HG03103 (cell line): Measurements from ENCODE around the gene MYL2.
"Not testable (repeated sequence)": the region's sequence is repeated elsewhere in the genome, so short reads cannot be mapped to it uniquely, and the experiment has no call there.

Experiments
- ATAC-seq: cut with Tn5 transposase; IDR thresholded peaks from one replicate; pipeline ENCODE4 v1.9.1; 2021; ENCODE audit warnings: low read depth; ENCODE audit not compliant: unreplicated experiment

MYL2 gene, protein sequence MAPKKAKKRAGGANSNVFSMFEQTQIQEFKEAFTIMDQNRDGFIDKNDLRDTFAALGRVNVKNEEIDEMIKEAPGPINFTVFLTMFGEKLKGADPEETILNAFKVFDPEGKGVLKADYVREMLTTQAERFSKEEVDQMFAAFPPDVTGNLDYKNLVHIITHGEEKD

DNA sequence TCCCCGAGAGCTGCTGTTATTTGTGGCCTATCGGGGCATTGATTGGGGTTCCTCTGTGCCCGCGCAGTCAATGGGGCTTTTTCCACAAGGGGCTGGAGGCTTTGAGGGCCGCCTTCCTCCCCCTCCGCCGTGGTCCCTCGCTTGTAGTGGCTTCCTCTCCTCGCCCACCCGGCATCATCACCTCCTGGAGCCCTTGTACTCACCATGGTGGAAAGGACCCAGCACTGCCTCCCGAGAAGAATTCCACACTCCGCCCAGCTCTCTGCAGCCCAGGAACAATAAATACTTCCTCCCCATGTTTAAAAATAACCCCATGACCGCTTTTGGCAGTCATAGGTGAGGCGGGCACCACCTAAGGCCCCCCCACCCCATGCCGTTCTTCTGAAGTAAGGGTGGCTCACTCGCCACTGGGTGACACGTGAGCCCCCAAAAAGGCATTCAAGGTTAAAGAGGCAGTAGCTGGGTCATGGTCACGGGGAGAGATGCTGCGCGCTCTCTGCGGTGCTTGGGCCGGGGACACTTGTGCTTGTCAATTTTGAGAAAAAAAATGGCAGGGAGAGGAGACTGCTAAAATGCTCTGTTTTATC is at the start of gene MYL2:
TSS of gene MYL2 (minus strand) at position 256 of the 587 bp plus-strand sequence. CDS start at position 206, 50 bp downstream.
- no peak for ATAC-seq

DNA sequence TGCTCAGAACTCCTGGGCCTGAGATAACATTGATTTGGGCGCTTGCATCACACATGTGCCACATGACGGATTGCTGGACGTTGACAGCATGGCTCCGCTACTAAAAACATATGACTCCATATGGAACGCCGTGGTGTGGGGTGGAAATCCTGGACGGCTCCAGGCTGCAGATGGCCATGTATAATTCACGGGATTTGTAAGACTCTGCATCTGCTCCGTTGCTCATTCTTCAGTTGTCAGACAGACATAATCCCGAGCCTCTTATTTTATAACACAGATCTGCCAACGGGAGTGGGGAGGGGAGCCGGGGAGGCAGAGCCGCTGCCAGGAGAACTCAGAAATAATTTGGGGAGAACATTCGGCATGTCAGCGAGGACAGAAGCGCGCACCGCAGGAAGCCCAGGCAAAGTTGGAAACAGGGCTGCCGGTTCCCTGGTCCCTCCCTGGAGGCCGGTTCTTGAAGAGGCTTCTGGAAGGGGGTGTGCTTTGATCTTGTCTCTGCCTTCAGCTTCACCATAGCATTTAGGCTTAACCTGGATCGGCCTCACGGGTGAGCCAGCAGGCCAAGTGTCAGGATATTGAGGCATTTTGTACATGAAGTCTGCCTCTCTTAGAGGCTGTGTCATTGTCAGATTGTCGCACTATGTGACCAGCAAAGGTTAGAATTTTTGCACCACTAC is 45.8 kb upstream of the MYL2 start:
- no peak for ATAC-seq

DNA sequence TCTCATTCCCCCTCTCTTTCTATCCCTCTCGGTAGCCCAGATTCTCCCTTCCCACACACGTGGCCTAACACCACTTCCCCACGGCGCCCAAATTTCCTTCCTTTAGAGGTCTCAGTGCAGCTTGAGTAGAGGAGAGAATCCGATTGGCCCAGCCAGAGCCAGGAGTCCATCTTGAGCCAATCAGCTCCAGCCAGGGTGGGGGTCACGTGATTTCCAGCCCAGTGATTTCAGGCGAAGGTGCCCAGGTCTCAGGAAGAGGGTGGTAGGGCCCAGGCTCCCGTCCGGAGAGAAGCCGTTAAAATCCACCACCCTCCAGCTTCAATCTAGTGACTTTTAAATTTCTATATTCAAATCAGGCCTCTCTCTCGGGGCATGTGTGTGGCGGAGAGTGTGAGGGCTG is 45.2 kb upstream of the MYL2 start:
- no peak for ATAC-seq

DNA sequence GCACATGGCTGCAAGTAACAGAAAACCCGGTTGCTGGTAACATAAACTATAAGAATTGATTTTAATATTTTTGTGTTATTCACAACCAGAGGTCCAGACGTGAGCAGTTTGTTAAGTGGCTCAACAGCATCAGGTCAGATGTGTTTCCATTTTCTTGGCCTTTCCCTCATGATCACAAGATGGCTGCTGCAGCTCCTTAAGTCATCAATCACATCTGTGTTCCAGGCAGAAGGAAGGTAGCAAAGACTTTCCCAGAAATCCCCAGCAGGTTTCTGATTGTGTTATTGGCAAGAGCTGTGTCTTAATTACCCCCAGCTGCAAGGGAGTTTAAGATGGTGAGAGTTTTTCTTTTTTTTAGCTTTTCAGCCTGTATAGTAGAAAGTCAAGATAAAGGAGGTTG is 40.4 kb upstream of the MYL2 start:
- no peak for ATAC-seq

DNA sequence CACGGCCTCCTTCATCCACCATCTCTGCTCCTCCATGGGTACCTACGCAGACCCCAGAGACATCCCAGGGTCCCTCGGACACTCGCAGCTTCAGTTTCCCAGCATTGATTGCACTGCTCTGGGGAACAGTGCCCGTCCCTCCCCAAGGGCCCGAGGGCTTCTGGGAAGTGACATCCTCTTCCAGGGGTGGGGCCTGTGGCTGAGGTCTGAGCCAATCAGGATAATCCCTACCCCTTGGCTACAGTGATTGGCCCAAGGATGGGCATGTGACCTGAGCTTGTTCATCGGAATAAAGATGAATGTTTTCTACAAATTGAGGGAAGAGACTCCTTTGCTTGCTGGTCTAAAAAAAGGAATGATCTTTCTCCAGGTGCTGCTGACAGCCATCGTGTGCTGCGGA is 37.3 kb upstream of the MYL2 start:
- no peak for ATAC-seq

DNA sequence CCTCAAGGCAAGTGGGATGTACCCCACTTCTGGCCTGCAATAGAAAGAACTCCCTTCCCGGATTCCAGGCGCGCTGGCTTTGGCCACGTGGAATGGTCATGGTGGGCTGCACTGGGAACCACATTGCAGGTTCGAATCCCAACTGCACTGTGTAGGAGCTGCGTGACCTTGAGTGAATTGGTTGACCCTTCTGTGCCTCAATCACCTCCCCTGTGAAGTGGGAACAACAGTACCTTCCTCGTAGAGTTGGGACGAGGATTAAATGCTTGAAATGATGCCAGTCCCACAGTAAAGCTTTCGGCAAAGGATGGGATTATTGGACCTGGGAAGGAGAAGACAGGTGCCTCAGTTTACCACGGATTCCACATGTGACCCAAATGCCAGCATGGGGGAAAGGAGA is 36.8 kb upstream of the MYL2 start:
- ATAC-seq = no peak

DNA sequence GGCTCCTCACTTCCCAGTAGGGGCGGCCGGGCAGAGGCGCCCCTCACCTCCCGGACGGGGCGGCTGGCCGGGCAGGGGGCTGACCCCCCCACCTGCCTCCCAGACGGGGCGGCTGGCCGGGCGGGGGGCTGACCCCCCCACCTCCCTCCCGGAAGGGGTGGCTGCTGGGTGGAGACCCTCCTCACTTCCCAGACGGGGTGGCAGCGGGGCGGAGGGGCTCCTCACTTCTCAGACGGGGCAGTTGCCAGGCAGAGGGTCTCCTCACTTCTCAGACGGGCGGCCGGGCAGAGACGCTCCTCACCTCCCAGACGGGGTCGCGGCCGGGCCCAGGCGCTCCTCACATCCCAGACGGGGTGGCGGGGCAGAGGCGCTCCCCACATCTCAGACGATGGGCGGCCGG is 30.5 kb upstream of the MYL2 start:
- not testable (repeated sequence) for ATAC-seq

DNA sequence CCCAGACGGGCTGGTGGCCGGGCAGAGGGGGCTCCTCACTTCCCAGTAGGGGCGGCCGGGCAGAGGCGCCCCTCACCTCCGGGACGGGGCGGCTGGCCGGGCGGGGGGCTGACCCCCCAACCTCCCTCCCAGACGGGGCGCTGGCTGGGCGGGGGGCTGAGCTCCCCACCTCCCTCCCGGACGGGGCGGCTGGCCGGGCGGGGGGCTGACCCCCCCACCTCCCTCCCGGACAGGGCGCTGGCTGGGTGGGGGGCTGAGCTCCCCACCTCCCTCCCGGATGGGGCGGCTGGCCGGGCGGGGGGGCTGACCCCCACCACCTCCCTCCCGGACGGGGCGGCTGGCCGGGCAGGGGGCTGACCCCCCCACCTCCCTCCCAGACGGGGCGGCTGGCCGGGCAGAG is 30.1 kb upstream of the MYL2 start:
- not testable (repeated sequence) for ATAC-seq

DNA sequence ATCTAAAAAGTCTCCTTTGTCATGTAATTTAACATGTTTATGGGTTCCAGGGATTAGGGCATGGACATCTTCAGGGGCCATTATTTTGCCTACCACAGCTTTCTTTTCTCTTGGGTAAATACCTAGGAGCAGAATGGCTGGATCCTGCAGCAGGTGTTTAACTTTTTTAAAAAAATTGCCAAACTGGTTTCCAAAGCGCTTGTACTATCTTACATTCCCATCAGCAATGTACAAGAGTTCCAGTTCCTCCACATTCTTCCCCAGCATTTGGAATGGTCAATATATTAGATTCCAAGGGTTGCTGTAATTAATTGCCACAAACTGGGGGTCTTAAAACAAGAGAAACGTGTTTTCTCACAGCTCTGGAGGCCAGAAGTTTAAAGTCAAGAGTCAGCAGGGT is 27.7 kb upstream of the MYL2 start:
- no peak for ATAC-seq

DNA sequence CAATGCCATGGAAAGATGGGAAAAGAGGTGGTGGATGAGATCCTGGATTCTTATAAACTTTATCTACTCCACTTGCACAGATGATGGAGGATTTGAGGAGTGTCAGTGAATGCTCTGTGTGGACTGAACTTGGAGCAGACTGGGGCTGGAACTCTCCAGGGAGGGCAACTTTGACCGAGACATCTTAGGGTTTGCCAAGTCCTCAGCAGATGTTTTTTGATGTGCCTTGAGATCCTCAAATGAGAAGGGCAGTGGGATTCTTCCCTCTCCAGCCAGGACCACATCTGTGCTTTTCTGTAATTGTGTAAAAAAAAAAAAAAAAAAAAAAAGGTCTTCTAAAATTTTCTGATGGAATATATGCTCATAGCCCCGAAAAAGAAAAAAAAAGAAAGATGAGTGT is 23.0 kb upstream of the MYL2 start:
- no peak for ATAC-seq

DNA sequence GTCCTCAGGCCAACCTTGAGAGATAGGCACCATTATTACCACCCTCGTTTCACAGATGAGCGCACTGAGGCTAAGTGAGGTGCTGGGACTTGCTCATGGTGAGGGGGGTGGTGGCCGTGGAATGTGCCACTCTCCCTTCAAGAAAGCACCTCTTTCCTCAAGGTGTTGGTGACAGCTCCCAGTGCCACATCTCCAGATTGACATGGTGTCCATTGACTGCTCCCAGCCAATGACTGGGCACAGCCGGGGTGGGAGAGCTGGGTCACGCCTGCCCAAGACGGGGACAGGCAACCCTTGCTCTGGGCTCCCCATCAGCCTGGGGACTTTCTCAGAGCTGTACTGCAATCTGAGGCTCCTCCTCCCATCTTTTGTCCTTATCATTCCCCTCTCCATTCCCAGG is 21.0 kb upstream of the MYL2 start:
- ATAC-seq = no peak

DNA sequence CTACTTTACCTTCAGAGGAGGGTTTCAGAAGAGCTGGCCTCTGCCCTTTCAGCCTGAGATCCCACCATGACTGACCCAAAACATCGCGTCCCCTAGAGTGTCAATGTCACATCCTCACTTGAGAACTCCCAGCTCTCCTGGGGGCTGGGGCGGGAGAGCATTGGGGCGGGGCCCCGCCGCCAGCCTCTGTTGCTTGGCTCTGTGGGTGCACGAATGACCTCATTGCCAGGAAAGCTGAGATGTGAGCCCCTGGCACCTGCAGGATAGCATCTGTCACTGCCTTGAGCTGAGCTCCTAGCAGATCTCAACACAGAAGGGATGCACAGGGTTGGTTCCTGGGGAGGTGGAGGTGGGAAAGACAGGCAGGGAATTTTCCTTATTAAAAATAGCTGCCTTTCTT is 20.6 kb upstream of the MYL2 start:
- no peak for ATAC-seq

DNA sequence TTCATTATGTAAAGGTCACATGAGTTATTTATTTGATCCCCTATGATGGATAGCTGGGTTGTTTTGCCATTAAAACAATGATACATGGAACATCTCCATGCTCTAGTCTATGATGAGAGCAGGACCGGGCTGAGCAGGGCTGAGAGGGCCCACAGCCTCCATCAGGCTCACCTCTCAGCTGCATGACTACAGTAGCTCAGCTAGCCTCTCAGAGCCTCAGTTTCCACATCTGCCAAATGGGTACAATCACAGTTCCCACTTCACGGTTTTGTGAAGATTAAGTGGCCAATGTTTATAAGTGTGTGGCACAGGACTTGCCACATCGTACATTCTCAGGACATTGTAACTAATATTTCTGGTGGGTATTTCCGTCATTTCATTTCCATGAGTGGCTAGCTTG is 19.9 kb upstream of the MYL2 start:
- no peak for ATAC-seq

DNA sequence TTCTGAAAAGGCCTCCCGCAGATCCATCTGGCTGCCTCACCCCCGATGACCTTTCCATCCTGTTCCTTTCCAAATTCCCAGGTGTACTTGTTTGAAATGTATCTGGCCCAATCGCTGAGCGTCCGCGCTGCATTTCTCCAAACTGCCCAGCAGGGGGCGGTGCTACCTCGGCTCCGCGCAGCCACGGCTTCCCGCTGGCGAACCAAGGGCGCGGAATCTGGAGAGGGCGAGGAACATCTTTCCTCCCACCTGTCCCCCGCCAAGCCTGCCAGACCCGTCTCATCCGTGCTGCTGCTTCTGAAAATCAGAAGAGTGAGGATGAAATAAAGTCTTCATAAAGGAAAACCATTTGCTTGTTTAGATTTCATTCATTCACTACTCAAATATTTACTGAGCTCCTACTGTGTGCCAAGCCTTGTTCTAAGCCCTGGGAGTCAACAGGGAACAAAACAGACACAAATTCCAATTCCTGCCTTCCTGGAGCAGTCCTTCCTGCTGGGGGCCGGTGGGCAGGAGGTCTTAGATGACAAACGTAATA is 16.8 kb upstream of the MYL2 start:
- no peak for ATAC-seq

DNA sequence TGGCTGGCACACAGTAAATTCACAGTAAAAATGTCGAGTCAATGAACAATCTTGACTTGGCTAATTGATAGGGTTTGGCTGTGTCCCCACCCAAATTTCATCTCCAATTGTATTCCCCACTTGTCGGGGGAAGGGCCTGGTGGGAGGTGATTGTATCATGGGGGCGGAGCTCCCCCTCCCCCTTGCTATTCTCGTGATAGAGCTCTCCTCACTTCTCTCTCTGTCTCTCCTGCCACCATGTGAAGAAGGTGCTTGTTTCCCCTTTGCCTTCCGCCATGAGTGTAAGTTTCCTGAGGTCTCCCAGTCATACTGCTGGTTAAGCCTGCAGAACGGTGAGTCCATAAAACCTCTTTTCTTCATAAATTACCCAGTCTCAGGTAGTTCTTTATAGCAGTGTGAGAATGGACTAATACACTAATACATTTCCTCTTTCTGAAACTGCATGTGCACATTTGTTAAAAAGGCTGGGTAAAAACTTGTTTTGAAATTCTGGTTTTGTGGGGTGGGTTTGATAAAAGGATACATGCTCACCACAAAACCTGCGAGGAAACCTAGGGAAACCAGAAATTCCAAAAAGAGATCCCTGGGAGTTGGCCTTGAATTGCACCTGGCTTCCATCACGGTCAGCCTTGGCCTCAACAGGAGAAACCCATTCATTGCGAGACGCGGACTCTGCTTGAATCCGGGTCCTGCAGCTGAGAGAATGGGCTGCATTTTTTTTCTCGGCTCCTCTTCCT is 16.2 kb upstream of the MYL2 start:
- no peak for ATAC-seq

DNA sequence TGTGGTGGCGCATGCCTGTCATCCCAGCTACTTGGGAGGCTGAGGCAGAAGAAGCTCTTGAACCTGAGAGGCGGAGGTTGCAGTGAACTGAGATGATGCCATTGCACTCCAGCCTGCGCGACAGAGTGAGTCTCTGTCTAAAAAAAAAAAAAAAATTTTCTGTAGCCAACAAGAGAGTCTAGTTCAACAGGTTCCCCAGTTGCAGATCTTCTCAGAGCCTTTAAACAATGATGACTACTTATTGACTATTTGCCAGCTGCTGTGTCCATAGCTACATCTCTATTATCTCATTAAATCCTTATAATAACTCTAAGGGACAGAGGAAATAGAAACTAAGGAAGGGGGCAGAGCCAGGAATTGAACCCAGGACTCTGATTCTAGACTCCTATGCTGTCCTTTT is 15.2 kb upstream of the MYL2 start:
- ATAC-seq = no peak

DNA sequence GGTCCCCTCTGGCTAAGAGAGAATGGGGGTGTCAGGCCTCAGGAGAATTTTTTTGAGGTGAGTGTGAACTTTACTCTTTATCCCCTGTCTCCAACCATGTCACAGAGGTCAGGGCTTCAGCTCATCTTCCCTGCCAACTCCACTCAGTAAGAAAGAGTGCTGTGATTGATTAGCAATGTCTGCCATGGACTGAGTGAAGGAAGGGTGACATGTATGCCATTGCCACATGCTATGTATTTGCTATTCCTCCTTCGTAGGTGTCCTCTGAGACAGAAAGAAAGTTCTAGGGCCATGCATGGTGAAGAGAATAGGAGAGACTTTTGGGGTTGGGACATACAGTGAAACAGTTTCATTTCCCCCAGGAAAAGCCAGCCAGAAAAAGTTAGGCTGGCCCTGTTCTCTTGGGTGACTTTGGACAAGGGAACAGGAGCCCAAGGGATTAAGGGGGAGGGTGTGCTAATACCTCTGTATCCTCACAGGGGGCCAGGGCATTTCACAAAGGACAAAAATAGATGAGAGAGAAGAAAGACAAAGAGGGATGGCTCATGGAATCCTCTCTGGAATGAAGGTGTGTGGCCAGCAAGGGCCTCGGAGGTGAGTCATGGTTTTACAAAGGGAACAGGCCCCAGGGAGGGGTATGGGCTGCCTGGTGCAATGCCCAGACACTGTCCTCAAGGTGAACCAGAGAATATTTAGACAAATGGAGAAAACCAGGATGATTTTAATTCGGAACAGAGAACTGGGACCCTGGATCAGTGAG is 13.9 kb upstream of the MYL2 start:
- no peak for ATAC-seq

DNA sequence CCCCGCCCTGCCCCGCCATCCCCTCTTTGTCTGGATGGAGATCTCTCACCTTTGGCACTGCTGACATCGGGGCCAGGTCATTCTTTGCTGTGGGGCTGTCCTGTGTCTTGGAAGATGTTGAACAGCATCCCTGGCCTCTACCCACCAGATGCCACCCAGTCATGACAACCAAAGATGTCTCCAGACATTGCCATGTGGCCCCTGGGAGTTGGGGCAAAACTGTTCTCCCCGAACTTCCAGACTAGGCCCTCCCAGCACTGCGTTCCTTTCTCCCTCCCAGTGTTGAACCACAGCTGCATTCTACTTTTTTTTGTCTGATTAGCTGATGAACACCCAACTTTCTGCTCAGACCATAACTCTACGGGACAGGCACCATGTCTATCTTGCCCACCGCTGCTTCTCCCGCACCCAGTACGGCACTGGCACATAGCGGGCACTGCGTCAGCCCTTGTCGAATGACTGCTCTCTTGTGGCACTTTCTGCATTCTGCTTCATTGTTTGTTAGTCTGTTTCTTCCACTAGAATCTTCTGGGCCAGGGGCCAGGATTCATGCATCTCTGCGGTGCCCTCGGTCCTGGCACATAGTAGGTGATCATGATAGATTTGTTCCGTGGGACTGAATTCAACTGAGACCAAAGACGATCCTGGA is 13.1 kb upstream of the MYL2 start:
- ATAC-seq = no peak

DNA sequence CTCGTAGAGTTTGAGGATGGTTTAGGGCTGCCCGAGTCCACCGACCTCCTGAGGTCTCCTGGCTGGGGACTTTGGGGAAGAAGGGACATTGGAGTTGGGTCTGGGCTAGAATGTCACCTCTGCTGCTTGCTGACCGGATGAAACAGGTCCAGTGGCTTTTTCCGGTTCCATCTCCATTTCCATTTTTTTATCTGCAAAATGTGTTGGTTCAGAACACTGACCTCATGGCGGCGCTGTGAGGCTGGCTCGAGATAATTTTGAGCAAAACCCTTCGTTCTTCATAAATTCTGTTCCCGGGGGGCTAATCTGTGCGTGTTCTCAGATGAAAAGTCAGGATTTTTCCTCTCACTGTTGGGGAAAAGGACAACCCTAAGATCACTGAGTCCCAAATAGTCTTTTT is 11.7 kb upstream of the MYL2 start:
- ATAC-seq = no peak

DNA sequence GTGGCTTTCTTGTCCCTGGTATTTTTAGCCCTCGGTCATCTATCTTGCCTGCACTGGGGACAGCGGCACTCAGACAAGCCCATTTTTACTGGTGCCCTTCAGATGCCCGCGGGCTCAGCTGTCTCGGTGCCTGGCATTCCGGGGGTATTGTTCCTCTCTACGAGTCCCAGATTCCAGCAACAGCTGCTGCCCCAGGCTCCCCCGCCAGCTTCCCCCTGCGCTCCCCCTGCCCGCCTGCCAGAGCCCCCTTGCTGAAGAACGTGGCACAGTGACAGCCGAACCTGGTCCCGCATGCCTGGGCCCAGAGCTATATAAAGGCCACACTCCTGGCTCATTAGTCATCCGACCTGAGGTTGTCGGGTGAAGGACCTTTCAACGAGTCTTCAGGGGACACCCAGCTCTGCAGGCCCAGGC is 10.9 kb upstream of the MYL2 start:
- no peak for ATAC-seq
